GM12891 (cell line): Measurements from ENCODE around the gene HEBP1.

Experiments used
- POLR2A ChIP-seq: IDR thresholded peaks from 2 replicates; pipeline ENCODE4 v1.6.1; 2011; ENCODE audit warnings: low read depth, low read length, control low read depth
- POLR2AphosphoS5 ChIP-seq: IDR thresholded peaks from 2 replicates; pipeline ENCODE4 v1.6.1; 2011; ENCODE audit warnings: low read depth, low read length, control low read depth
- POU2F2 ChIP-seq: IDR thresholded peaks from 2 replicates; pipeline ENCODE4 v1.6.1; 2011; ENCODE audit warnings: low read depth, mild to moderate bottlenecking, control low read depth, low read length, moderate library complexity
- TAF1 ChIP-seq: IDR thresholded peaks from 2 replicates; pipeline ENCODE4 v1.6.1; 2011; ENCODE audit warnings: low read depth, low read length, control low read depth

GRCh38 chr12:12987421-12987820 lies 12.6 kb downstream of the HEBP1 start:
- TF ChIP-seq POU2F2: no peak
- TF ChIP-seq POLR2A: no peak
- TF ChIP-seq POLR2AphosphoS5: no peak
- no peak for TF ChIP-seq TAF1
